Measurements from ENCODE around the gene ZNF564. TPM values are rescaled to one million over a fixed set of nuclear protein-coding genes. Genes with fewer than 3 reads are reported as not detected.

Gene ZNF564
- total and polyA plus RNA-seq, 2 of the 13 experiments (the other 11 are each of a cell fraction or from before 2014, with no cell fraction given): 2.3 to 11.1 TPM

DNA sequence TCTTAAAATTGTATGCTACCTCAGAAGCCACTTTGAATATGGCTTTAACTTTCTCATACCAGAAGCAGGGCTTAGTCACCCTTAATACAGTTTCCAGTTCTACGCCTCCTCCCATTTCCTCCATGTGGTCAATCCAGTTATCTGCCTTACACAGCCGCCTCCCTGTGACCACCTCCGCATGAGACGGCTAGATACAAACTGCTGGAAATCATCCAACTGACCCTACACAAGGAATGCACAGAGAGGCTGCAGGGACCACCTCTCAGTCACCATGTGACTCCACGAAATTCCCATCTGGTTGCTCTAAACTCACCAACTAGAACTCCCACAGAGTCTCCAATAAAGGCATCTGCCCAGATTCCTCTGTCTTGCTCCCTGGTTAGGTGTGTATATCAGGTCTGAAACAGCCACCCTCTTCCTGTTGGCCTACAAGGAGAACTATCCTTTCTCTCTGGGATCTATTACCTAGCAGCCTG, 6.8 kb downstream of the ZNF564 start:
- WGBS (ENCODE audit: low lambda C conversion rate): 99% methylated on average over 5 of the region's 5 CpGs
- no peak for FAIRE-seq
- TF ChIP-seq ZFY (CRISPR knock-in tag; IDR thresholded peaks at IDR 0.05) (no peak), KAT8 (CRISPR knock-in tag; IDR thresholded peaks at IDR 0.05) (no peak), TAF15 (IDR thresholded peaks at IDR 0.05; ENCODE audit: low read depth, low read length, poor library complexity, severe bottlenecking) (no peak)

DNA sequence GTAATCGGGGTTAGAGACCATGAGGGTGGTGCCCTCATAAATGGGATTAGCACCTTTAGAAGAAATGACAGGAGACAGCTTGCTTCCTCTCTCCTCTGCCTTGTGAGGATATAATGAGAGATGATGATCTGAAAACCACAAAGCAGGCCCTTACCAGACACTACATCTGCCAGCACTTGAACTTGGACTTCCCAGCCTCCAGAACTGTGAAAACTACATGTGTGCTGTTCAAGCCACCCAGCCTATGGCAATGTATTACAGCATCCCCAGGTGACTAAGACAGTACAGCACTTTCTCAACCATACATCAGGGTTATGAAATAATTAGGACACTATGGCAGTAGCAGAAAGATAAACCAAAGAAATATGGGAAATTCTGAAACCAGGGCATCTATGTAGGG, 7.4 kb downstream of the ZNF564 start:
- Histone ChIP-seq H3K4me1 (ENCODE audit: insufficient read depth, low read length) (peaks cover 36% of the 10 kb centered on the region), H3K36me3 (replicated peaks in 1 of 2; ENCODE audit: control insufficient read depth in 1 of 2, insufficient read depth in 2 of 2, low read length in 2 of 2) (peaks cover 2 to 4% of the 10 kb centered on the region in 2 experiments; a peak in 3 of 5 replicates), H3K27me3 (ENCODE audit: control insufficient read depth in 1 of 2, insufficient read depth in 2 of 2, low read length in 2 of 2) (no peaks in the 10 kb centered on the region), H4K20me1 (ENCODE audit: insufficient read depth, low read length) (peaks cover 18% of the 10 kb centered on the region), H3K4me2 (ENCODE audit: low read depth, low read length) (no peak overlapping the region), H3K9me3 (ENCODE audit: low read length) (no peaks in the 10 kb centered on the region), H2AFZ (ENCODE audit: low read length) (no peak overlapping the region), H3K9ac (ENCODE audit: insufficient read depth, low read depth, low read length) (no peak overlapping the region), H3K4me3 (replicated peaks in 1 of 3; ENCODE audit: insufficient read depth in 1 of 3, low read depth in 2 of 3, low read length in 3 of 3) (no peak overlapping the region), H3K27ac (ENCODE audit: extremely low read length, insufficient read depth, low read length) (no peak overlapping the region), H3K79me2 (ENCODE audit: insufficient read depth, low read length) (peaks cover 45% of the 10 kb centered on the region)
- no peak for FAIRE-seq
- CTCF ChIA-PET (ENCODE audit: low intra/inter-chr PET ratio, low total read pairs): no interaction called here
- ATAC-seq: no peak
- TF ChIP-seq, protein P1, sequence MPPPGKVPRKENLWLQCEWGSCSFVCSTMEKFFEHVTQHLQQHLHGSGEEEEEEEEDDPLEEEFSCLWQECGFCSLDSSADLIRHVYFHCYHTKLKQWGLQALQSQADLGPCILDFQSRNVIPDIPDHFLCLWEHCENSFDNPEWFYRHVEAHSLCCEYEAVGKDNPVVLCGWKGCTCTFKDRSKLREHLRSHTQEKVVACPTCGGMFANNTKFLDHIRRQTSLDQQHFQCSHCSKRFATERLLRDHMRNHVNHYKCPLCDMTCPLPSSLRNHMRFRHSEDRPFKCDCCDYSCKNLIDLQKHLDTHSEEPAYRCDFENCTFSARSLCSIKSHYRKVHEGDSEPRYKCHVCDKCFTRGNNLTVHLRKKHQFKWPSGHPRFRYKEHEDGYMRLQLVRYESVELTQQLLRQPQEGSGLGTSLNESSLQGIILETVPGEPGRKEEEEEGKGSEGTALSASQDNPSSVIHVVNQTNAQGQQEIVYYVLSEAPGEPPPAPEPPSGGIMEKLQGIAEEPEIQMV (CRISPR knock-in tag; IDR thresholded peaks at IDR 0.05; ENCODE audit: low read depth): no peak
- TF ChIP-seq ZNF564 (CRISPR knock-in tag; IDR thresholded peaks at IDR 0.05) (peak; percentile 97), PHF8 (CRISPR knock-in tag; IDR thresholded peaks at IDR 0.05) (no peak), CEBPB (IDR thresholded peaks at IDR 0.05; ENCODE audit: borderline replicate concordance, low read depth, low read length) (peak; percentile 15; the same call in 1 of the 2 replicates), TGIF2 (CRISPR knock-in tag; IDR thresholded peaks at IDR 0.05) (no peak), THAP11 (CRISPR knock-in tag; IDR thresholded peaks at IDR 0.05) (no peak), FLYWCH1 (CRISPR knock-in tag; IDR thresholded peaks at IDR 0.05) (no peak)
- TF ChIP-seq, protein P2, sequence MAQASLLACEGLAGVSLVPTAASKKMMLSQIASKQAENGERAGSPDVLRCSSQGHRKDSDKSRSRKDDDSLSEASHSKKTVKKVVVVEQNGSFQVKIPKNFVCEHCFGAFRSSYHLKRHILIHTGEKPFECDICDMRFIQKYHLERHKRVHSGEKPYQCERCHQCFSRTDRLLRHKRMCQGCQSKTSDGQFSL (CRISPR knock-in tag; IDR thresholded peaks at IDR 0.05): no peak
- intact Hi-C loops (cut with micrococcal nuclease; ENCODE audit: unreplicated experiment) (no loop called here), in situ Hi-C loops (cut with HindIII; ENCODE audit: extremely low pct_ligation_motif_present, low pct_unique_long_range_greater_than_20kb) (no loop called here)
- WGBS (ENCODE audit: low lambda C conversion rate): 94% methylated on average over 1 of the region's 1 CpG
- POLR2A ChIA-PET: no interaction called here
- BruUV-seq (replicated peaks): no TSS peak
- no peak for DNase-seq (ENCODE audit: low spot score)

More for the DNA sequence above, 6.8 kb downstream of the ZNF564 start:
- Histone ChIP-seq H3K36me3 (replicated peaks in 1 of 2; ENCODE audit: control insufficient read depth in 1 of 2, insufficient read depth in 2 of 2, low read length in 2 of 2) (peaks cover 2 to 4% of the 10 kb centered on the region in 2 experiments; a peak in 2 of 5 replicates), H2AFZ (ENCODE audit: low read length) (no peak overlapping the region), H3K4me3 (replicated peaks in 1 of 3; ENCODE audit: insufficient read depth in 1 of 3, low read depth in 2 of 3, low read length in 3 of 3) (no peak overlapping the region), H3K9ac (ENCODE audit: insufficient read depth, low read depth, low read length) (no peak overlapping the region), H3K4me2 (ENCODE audit: low read depth, low read length) (no peak overlapping the region), H3K79me2 (ENCODE audit: insufficient read depth, low read length) (peaks cover 51% of the 10 kb centered on the region), H3K27me3 (ENCODE audit: control insufficient read depth in 1 of 2, insufficient read depth in 2 of 2, low read length in 2 of 2) (no peaks in the 10 kb centered on the region), H3K27ac (ENCODE audit: extremely low read length, insufficient read depth, low read length) (no peak overlapping the region), H3K4me1 (ENCODE audit: insufficient read depth, low read length) (peaks cover 42% of the 10 kb centered on the region), H3K9me3 (ENCODE audit: low read length) (no peaks in the 10 kb centered on the region), H4K20me1 (ENCODE audit: insufficient read depth, low read length) (peaks cover 23% of the 10 kb centered on the region)
- intact Hi-C loops (cut with micrococcal nuclease; ENCODE audit: unreplicated experiment) (no loop called here), in situ Hi-C loops (cut with HindIII; ENCODE audit: extremely low pct_ligation_motif_present, low pct_unique_long_range_greater_than_20kb) (no loop called here)
- DNase-seq (ENCODE audit: low spot score) (no peak), ATAC-seq (no peak; the same call in 2 of the 3 replicates)
- POLR2A ChIA-PET: no interaction called here
- CTCF ChIA-PET (ENCODE audit: low intra/inter-chr PET ratio, low total read pairs): no interaction called here
- no TSS peak for BruUV-seq (replicated peaks)
